Embryonic facial prominence (tissue), 1 donor: Measurements from ENCODE around the gene CTNNA1.

Experiments used
- DNase-seq: peaks from one replicate; pipeline ENCODE4 v3.0.0-alpha.2; 2016; ENCODE audit errors: extremely low spot score

Gene CTNNA1

DNA sequence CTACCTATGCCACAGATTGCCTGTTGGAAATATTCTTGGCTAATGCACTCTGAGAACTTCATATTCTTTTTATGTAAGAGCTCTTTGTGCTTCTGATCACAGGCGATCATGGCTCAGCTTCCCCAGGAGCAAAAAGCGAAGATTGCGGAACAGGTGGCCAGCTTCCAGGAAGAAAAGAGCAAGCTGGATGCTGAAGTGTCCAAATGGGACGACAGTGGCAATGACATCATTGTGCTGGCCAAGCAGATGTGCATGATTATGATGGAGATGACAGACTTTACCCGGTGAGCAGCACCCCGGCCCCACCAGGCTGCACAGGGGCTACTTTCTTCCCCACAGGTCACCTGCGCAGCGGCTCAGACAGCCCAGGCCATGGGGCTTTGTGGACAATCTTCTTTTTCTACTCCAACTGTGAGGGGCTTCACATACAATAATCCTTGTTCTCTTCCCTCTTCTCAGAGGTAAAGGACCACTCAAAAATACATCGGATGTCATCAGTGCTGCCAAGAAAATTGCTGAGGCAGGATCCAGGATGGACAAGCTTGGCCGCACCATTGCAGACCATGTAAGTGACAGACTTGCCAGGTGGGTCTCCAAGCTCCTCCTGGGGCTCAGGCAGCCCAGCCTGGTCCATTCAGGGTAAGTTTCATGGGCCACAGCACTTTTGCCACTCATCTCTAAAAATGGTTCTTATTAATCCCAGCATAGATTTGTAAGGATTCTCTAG, 177.3 kb downstream of the CTNNA1 start:
- no peak for DNase-seq

DNA sequence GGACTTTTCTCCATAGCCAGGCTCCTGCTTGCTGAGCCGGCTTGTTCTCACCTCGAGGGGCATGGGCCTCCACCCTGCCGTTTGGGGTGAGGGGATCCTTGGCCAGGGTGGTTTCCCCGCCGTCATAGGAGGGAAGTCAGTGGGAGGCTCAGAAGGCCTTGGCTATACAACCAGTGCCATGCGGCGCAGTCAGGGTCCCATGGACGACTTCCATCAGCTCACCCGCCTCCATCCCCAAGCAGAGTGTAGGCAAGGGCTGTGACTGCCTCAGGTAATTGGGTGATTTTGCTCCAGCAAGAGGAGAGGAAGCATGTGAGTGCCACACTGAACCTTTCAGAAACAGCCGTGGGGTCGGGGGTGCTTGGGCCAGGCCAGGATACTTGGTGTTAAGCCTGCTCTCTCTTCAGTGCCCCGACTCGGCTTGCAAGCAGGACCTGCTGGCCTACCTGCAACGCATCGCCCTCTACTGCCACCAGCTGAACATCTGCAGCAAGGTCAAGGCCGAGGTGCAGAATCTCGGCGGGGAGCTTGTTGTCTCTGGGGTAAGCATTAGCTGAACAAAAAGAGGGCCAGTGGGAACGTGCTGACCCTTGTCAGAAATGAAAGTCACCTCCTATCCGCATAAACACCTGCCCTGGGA, 179.1 kb downstream of the CTNNA1 start:
- no peak for DNase-seq

DNA sequence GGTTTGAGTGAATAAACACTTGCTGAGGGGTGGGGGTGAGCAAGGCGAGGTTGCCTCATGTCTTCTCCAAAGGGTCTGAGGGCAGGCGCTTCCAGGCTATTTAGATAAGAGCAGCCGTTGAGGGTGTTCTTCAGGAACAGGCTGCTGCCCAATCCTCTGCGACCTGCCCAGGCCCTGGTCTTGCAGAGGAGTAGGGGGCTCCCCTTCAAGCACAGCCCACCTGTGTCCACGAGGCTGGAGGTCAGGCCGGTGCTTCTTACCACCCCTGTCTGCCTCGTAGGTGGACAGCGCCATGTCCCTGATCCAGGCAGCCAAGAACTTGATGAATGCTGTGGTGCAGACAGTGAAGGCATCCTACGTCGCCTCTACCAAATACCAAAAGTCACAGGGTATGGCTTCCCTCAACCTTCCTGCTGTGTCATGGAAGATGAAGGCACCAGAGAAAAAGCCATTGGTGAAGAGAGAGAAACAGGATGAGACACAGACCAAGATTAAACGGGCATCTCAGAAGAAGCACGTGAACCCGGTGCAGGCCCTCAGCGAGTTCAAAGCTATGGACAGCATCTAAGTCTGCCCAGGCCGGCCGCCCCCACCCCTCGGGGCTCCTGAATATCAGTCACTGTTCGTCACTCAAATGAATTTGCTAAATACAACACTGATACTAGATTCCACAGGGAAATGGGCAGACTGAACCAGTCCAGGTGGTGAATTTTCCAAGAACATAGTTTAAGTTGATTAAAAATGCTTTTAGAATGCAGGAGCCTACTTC, 180.5 kb downstream of the CTNNA1 start:
- DNase-seq: no peak

DNA sequence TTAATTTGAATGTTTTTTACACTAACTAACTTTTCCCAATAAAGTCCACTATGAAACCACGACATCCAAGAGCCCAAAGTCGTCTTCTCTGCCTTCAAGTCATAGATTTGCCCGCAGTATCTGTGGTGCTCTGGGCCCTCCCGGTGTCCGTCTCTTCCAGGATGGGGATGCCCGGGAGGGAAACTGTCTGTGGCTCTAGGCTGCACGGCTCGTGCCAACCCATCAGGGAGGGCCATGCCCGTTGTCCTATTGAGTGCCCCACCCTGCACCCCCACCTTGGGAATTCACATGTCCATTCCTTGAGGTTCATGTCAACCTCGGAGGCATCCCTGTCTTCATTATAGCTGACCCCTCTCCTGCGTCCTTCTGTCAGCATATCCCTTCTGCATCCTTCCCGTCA, 181.7 kb downstream of the CTNNA1 start:
- DNase-seq: no peak

DNA sequence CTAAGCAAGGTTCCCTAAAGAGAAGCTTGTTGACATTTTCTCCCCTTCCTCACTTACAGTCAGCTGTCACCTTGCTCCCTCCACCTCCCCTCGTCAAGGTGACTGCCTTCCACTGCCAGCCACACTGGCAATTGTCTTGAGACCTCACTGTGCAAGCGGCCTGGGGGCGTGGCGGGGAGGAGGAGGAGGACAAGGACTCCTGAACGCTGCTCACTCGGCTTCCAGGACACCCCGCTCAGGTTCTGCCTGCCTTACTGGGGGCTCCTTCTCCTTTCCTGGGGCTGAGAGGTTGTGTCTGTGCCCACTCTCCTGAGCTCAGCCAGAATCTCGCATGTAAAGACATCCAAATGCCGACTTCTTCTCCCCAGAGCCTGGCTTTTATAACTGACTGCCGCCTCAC, 182.2 kb downstream of the CTNNA1 start:
- no peak for DNase-seq

DNA sequence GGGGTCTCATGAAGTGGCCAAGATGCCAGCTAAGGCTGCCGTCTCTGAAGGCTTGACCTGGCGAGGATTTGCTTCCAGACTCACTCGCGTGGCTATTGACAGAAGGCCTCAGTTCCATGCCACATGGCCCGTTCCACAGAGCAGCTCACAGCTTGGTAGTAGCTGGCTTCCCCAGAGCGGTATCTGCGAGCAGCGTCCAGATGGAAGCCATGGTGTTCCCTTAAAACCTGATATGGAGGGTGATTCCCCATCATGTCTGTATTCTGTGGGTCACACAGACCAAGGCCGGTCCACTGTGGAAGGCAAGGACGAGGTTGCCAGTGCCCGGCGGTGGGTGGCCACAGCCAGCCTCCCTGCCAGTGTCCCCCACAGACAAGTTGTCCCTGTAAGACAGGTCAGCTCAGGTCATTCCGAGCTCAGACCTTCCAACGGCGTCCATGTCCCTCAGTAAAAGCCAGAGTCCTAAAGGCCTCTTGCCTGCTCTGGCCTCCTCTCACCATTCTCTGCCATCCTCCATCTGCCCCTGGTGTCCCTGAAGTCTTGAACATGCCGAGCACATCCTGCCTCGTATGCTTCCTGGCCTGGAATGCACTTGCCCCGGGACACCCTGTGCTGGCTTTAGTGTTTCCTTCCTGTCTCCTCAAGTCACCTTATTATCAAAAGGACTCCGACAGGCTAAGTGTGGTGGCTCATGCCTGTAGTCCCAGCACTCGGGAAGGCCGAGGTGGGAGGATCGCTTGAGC, 183.2 kb downstream of the CTNNA1 start:
- no peak for DNase-seq

DNA sequence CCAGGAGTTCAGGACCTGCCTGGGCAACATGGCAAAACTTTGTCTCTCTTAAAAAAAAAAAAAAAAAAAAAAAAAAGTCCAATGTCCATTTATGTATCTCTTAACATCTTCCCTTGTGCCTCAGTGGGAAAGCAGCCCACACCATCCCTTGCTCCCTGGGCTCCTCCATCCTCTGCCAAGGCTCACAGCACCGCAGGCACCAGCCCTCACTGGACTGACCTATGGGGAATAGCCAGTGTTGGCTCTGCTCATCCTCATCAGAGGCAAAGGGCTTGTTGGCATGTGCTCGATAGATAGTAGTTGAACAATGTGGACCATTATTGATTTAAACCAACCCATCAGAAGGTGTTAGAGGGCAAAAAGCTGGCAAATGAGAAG, 183.7 kb downstream of the CTNNA1 start:
- DNase-seq: no peak

DNA sequence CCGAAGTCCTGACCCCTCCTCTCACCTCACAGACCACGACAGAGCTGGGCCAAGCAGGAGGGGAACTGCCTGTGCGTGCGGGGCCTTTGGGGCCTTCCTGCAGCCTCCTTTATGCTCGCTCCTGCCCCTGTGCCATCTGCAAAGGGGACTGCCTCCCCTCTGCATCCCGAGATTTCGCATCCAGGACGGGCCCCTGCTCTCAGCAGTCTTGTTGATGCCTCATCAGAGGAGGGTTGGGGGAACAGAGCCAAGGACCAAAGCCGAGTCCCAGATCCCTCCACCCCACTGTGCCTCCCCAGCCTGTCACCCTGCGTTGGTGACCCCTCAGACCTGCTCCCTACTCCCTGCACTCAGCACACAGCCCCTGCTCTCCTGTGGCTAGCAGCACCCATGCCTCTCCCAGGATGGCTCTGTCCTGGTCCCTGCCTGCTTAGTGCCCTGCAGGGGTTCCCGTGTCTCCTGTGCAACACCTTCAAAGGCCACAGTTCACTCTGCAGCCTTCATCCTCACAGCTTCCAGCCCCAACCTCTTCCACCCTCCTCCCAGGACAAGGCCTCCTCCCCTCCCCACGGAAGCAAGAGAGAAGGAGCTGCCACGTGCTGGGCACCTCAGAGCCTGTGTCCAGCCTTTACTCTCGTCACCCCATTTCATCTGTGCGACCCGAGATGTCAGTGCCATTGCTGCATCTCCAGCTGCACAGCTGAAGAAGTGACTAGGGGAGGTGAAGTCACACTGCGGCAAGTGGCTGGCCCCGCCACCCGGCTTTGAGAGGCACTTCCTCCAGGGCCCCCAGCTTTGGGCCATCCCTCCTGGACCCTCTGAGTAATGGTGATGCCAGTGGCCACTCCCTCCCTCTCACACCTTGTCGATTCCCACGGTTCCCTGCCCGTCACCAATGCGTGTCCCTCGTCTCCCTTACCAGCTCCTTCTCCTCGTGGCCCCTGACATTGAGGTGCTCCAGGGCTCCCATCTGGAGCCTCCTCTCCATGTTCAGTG, 184.5 kb downstream of the CTNNA1 start:
- no peak for DNase-seq

DNA sequence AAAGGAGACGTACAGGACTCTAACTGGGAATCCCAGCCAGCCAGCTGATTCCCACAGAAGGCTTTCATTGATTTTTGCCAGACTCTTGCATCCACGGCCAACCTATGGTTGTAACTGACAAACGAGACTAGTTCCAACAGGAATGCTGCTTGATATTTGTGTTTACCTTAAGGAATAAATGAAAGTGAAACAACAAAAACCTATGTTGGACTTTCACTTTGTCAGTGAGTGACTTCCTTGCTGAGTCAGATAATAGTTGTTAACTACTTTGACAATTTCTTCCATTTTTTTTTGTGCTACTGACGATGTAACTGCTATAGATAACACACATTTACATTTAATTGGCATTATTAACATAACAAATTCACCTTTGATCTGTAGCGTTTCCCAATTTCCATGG, 185.3 kb downstream of the CTNNA1 start:
- no peak for DNase-seq

DNA sequence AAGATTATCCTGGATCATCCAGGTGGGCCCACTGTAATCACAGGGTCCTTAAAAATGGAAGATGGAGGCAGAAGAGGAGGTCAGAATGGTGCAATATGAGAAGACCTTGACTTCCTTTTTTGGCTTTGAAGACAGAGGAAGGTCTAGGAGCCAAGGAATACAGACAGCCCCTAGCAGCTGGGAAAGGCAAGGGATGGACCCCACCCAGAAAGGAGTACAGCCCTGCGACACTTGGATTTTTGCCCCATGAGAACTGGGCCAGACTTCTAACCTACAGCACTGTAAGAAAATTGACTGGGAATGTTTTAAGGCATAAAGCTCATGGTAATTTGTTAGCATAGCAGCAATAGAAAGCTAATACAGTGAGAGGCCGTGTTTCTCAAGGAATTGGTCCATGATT, 188.8 kb downstream of the CTNNA1 start:
- DNase-seq: no peak

DNA sequence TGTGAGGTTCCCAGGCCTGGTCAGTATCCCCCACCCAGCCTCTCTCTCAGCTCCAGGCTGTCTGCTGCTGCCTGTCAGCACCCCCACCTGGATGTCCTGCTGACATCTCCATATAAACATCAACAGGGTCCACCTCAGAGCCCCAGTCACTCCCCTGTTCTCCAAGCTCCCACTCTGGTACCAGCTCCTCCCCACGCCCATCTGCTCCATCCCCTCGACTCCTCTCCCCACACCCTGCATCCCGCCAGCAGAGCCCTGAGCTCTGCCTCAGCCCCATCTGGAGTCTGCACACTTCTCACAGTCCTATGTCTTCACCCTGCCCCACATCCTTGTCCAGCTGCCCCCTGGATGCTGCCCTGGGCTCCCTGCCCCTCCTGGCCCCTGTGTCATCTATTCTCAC, 189.6 kb downstream of the CTNNA1 start:
- DNase-seq: no peak

DNA sequence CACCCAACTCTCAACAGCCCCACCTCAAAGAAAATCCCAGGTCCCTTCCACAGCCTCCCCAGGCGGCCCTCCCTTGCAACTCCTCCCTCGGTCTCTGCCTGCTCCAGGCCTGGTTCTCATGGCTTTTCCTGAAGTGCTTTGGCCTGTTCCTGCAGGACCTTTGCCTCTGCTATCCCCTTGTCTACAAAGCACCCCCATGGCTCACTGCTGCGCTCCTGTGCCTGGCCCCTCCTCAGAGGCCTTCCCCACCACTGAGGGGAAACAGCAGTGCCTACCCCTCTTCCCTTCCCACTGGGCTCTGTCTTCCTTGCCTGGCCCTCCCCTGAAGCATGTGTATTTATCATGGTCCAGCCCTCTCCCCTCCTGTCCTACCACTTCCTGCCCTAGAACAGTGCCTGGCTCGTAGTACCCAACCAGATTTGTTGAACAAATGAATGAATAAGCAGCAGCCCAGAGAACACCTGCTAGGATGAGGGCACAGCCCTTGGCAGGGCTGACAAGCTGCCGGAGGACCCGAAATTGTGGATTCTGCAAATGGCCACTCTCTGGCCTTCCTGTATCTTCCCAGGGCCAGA, 190.5 kb downstream of the CTNNA1 start:
- DNase-seq: no peak

DNA sequence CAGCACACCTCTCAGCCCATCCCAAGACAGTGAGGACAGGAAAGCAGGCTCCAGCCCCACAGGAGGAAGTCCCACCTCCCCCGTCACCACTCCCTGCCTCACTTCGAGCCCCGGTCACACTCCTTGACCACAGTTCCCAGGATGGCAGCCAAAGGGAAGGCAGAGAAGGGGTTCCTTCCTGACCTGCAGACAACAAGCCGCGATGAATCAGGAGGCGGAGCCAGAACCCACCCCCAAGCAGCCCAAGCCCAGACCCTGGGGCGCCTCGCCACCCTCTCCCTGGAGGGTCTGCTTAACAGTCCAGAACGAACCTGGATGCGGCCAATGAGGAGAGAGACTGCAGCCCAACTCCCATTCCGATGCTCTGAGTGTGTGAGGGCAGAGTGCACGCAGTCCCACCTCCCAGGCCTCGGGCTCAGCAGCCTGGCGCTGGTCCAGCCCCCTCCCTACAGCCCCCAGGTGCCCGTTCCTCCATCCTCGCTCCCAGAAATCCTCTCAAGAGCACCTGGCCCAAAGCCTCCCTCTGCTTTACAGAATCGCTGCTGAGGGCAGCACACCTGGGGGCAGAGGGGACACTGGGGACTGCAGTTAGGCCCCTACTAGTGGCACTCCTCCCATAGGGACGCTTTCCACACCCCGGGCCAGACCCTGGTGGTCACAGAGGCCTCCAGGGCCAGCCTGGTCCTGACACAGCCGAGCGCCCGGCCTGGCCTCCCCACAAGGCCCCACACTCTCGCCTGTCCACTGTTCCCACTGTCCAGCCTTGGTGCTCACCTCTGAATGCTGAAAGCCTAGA, 191.5 kb downstream of the CTNNA1 start:
- DNase-seq: no peak

DNA sequence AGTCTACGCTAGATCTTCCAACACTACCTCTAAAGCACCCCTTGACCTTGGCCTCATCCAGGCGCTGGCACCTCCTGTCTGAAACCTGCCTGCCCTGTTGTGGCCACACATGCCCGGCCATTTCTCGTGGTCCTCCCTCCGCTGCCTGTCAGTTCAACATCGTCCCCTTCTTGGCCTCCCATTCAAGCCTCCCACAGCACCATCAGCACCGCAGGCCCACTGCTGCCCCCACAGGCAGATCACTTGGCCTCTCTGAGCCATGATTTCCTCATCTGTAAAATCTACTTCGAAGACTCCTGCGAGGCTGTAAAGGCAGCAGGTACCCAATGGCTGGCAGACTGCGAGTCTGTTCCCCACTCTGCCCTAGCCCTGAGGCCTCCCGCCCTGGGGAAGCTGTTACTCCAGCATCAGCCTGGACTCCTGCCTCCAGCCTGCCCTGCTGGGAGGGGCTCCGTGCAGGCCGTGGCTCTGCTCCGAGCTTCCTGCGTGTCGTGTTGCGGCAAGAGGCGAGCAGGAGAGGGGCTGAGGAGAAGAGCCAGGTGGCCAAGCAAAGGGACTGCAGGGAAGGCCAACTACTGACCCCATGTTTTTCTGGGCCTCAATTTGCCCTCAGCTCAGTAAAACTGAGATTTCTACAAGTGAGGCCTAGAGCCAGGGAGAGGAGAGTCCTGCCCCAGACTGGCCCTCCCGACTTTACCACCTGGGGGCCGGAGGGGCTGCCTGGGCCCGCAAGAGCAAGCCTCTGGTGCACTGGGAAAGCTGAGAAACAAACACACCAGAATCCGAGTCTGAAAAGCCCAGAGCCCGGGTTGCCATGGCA, 192.4 kb downstream of the CTNNA1 start:
- DNase-seq: no peak

DNA sequence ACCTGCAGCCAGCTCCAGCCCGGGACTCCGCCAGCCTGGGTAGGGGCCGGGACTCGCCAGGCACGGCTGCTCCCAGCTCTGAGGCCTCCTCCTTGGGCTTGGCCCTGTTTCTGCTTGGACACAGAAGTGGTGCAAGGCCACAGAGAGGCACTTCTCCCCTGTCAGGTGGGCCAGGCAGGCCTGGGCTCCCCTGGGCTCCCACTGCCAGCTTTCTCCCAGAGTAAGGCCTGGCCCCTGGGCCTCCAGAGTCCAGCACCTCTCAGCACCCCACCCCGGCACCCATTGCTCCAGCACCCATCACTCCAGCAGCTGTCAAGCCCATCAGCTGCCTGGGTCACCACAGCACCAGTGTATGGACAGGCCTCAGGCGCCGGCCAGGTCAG, 193.0 kb downstream of the CTNNA1 start:
- DNase-seq: no peak

DNA sequence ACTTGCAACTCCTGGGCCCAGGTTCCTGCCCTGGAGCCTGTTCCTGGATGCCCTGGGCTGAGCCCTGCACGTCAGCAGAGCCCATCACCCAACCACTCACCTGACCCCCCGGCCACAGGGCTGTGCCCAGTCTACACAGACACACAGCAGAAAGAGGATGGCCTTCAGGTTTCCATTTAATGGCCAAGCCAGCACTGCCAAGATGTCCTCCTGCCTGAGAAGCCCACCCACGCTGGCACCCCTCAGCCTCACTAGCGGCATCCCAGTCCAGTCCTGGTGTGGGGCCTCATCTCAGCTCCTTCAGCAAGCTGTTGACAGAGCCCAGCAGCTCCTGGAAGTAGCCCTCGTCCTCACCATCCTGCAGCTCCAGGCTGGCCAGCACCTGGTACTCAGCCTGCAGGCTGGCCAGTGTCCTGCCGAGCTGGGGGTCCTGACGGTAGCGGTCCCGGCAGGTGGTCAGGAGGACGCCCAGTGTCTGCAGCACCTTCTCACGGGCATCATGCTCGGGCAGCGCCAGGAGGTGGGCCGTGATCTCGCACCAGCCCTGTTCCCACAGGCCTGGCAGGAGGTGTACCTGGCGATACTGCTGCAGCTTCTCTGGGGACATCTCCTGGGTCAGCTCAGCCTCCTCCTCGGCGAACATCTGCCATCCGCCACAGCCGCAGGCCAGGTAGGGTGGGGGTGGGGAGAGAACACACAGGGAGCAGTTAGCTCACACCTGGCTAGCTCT, 193.8 kb downstream of the CTNNA1 start:
- DNase-seq: no peak

DNA sequence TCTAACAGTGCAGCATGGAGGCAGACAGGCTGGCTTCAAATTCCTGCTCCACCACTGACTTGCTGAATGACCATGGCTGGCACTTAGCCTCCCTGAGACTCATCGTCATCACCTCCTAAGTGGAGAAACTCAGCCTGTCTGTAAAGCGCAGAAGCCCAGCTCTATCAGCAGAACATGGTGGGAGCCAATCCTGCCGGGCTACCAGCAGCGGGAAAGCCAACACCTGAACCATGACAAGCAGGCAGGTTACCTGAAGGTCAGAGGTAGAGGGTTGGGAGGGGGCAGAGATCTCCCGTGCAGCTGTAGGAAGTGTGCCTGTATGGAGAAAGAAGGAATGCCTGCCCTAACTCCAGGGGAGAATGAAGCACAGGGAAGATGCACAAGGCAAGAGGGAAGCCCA, 194.6 kb downstream of the CTNNA1 start:
- DNase-seq: no peak

DNA sequence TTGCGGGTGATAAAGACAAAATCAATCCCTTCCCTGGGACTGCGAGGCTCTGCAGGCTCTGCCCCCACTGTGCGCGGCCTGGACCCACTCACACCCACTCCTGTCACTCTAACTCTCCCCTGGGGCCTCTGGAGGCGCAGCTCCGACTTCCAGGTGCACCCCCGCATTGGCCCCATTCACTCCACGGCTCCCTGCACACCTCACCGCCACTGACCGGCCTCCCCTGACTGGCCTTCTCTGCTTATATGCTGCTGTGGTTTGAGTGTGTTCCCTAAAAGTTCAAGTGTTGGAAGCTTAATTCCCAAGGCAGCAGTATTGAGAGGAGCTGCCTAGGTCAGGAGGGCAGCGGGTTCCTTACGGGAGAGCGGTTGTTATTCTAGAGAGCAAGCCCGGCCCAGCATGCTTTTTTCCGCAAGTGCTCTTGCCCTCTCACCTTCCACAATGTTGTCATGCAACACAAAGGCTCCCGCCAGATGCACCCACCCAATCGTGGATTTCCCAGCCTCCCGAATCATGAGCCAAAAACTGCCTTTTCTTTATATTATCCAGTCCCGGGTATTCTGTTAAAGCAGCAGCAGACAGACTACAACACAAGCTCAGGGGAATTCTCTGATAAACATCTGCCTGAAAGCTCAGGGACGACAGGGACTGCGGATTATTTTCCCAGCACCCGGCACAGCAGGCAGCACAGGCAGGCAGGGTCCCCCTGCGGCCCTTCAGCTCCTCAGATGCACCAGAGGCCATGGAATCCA, 195.4 kb downstream of the CTNNA1 start:
- no peak for DNase-seq
